DMS 273 treated with DMSO at 0.1 percent for 48 hours (cell line): Measurements from ENCODE around the gene VGF.
"Not testable (repeated sequence)": the region's sequence is repeated elsewhere in the genome, so short reads cannot be mapped to it uniquely, and the experiment has no call there.

Source experiments
- DNase-seq: peaks from one replicate; lab custom pipeline; 2025; lab: John Stamatoyannopoulos, UW

The VGF gene

DNA sequence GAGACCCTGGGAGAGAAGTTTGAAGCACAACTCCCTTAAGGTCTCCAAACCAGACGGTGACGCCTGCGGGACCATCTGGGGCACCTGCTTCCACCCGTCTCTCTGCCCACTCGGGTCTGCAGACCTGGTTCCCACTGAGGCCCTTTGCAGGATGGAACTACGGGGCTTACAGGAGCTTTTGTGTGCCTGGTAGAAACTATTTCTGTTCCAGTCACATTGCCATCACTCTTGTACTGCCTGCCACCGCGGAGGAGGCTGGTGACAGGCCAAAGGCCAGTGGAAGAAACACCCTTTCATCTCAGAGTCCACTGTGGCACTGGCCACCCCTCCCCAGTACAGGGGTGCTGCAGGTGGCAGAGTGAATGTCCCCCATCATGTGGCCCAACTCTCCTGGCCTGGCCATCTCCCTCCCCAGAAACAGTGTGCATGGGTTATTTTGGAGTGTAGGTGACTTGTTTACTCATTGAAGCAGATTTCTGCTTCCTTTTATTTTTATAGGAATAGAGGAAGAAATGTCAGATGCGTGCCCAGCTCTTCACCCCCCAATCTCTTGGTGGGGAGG, 27.6 kb downstream of the VGF start:
- DNase-seq, result no peak

DNA sequence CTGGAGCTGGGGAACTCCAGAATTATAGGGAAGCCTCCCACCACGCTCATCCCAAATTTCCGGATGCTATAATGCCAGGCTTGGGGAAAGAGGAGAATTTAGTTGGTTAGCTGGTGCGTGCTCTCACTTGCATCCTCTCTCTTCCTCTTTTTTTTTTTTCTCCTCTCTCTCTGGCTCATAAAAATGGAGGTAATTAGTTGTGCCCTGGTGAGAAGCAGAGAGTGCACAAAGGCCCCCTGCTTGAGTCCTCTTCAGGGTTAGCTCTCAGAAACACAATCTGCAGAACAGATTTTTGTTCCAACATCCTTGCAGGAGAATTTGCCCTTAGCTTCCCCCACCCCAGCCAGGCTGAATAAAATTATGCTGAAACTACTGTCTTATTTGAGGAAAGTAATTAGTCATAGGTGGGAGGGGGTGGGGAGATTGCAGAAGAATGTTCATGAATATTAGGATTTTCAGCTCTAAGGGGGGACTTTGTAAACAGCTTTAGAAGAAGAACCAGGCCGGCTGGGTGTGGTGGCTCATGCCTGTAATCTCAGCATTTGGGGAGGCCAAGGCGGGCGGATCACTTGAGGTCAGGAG, 30.9 kb downstream of the VGF start:
- no peak for DNase-seq

DNA sequence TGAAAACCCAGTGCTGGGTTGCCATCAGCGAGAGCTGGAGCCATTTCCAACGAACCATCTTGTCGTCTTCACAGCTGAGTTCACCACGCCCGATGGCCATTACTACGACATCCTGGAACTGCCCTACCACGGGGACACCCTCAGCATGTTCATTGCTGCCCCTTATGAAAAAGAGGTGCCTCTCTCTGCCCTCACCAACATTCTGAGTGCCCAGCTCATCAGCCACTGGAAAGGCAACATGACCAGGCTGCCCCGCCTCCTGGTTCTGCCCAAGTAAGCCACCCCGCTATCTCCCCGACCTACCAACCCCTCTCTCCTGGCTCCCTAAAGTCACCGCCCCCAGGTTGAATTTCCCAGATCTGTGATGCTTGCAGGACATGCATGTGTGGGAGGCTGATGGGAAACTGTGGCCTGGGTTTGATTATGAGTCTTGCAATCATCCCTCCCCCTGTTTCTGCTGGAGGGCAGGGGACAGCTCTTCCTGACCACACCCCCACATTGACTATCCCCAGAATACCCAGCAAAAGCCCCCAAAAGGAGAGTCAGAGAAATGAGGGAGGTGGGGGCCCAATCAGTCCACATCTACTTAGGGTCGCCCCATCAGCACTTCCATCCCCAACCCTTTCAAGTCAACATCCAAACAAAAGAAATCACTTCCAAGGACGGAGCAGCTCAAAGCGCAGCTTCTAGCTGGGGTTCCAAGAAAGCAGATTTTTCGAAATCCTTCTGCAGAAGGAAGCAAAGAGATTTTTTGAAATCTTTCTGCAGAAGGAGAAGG, 31.6 kb downstream of the VGF start:
- DNase-seq, result no peak

DNA sequence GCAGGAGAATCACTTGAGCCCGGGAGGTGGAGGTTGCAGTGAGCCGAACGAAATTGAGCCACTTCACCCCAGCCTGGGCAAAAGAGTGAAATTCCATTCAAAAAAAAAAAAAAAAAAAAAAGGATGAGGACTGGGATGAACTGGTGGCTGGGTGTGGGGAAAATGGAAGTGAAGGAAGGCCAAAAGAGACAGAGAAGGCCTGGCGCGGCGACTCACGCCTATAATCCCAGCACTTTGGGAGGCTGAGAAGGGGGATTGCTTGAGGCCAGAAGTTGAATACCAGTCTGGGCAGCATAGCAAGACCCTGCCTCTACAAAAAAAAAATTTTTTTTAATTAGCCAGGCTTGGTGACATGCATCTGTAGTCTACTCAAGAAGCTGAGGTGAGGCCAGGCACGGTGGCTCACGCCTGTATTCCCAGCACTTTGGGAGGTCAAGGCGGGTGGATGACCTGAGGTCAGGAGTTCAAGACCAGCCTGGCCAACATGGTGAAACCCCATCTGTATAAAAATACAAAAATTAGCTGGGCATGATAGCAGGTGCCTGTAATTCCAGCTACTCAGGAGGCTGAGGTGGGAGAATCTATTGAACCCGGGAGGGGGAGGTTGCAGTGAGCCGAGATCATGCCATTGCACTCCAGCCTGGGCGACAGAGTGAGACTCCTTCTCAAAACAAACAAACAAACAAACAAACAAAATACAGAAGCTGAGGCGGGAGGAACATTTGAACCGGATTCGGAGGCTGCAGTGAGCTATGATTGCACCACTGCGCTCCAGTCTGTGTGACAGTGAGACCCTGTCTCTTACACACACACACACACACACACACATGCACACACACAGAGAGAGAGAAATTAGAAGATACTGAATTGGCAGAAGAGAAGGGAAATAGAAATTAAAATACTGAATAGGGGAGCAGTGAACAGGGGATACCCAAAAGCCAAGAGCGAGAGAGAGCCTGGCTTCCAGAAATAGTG, 32.5 kb downstream of the VGF start:
- not testable (repeated sequence) for DNase-seq

DNA sequence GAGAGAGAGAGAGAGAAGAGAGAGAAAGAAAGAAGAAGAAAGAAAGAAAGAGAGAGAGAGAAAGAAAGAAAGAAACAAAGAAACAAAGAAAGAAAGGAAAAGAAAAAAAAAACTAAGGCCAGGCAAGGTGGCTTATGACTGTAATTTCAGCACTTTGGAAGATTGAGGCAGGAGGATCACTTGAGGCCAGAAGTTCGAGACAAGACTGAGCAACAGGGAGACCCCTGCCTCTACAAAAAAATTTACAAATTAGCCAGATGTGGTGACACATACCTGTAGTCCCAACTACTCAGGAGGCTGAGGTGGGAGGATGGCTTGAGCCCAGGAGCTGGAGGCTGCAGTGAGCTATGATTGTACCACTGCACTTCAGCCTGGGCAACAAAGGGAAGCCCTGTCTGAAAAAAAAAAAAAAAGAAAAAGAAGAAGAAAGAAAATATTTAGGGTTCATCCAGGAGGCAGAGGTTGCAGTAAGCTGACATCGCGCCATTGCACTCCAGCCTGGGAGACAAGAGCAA, 35.7 kb downstream of the VGF start:
- DNase-seq, result no peak

DNA sequence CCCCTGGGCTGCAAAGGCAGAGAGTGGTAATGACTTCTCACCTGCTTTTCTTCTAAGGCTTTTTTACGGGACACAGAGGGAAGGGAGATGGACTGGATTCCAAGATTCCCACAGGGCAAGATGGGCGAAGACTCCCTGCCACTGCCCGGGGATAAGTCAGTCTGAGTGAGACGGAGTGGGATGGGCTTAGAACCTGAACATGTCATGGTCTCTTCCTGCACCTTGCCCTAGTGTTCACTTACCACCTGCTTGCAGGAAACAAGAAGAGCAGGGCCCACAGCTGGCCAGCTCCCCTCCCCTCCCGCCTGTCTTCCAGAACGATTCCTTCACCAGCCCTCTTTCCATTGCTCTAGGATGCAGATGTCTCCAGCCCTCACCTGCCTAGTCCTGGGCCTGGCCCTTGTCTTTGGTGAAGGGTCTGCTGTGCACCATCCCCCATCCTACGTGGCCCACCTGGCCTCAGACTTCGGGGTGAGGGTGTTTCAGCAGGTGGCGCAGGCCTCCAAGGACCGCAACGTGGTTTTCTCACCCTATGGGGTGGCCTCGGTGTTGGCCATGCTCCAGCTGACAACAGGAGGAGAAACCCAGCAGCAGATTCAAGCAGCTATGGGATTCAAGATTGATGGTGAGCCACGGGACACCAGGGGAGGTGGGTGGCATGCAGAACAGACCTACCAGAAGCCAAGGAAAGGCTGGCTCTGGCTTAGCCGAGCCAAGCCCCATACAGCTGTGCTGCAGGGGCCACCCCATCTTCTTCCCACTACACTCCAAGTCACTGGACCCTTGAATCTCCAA, 37.1 kb downstream of the VGF start:
- DNase-seq, result no peak

DNA sequence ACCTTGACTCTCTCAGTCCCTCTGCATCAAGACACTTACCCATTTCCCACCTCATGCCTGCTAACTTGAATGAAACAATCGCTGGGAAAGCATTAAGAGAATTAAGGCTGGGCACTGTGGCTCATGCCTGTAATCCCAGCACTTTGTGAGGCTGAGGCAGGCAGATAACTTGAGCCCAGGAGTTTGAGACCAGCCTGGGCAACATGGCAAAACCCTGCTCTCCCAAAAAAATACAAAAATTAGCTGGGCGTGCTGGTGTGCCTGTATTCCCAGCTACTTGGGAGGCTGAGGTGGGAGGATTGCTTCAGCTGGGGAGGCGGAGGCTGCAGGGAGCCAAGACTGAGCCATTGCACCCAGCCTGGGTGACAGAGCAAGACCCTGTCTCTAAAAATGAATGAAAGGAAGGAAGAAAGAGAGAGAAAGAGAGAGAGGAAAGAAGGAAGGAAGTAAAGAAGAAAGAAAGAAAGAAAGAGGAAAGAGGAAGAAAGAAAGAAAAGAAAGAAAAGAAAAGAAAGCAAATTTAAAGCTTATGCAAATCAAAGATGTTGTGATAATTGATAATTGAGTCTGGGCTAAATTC, 37.8 kb downstream of the VGF start:
- DNase-seq, result no peak

DNA sequence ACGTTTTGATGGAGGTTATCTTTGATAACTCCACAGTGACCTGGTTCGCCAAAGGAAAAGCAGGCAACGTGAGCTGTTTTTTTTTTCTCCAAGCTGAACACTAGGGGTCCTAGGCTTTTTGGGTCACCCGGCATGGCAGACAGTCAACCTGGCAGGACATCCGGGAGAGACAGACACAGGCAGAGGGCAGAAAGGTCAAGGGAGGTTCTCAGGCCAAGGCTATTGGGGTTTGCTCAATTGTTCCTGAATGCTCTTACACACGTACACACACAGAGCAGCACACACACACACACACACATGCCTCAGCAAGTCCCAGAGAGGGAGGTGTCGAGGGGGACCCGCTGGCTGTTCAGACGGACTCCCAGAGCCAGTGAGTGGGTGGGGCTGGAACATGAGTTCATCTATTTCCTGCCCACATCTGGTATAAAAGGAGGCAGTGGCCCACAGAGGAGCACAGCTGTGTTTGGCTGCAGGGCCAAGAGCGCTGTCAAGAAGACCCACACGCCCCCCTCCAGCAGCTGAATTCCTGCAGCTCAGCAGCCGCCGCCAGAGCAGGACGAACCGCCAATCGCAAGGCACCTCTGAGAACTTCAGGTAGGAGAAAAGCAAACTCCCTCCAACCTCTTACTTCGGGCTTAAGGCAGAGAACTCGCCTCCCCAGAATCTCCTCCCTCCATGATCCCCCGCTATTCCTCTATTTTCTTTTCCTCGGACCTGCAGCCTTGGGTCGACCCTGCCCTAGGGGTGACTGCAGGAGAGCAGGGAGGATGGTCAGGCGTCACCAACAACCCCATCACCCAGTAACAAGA, 38.5 kb downstream of the VGF start, which contains the start of gene SERPINE1:
SERPINE1 (plus strand) TSS at position 454 of the 809 bp plus-strand sequence. CDS start 1,290 bp downstream, outside the sequence.
- peak; percentile 30 for DNase-seq

DNA sequence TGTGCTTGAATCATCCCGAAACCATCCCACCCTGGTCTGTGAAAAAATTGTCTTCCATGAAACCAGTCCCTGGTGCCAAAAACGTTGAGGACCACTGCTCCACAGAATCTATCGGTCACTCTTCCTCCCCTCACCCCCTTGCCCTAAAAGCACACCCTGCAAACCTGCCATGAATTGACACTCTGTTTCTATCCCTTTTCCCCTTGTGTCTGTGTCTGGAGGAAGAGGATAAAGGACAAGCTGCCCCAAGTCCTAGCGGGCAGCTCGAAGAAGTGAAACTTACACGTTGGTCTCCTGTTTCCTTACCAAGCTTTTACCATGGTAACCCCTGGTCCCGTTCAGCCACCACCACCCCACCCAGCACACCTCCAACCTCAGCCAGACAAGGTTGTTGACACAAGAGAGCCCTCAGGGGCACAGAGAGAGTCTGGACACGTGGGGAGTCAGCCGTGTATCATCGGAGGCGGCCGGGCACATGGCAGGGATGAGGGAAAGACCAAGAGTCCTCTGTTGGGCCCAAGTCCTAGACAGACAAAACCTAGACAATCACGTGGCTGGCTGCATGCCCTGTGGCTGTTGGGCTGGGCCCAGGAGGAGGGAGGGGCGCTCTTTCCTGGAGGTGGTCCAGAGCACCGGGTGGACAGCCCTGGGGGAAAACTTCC, 39.2 kb downstream of the VGF start:
- no peak for DNase-seq

DNA sequence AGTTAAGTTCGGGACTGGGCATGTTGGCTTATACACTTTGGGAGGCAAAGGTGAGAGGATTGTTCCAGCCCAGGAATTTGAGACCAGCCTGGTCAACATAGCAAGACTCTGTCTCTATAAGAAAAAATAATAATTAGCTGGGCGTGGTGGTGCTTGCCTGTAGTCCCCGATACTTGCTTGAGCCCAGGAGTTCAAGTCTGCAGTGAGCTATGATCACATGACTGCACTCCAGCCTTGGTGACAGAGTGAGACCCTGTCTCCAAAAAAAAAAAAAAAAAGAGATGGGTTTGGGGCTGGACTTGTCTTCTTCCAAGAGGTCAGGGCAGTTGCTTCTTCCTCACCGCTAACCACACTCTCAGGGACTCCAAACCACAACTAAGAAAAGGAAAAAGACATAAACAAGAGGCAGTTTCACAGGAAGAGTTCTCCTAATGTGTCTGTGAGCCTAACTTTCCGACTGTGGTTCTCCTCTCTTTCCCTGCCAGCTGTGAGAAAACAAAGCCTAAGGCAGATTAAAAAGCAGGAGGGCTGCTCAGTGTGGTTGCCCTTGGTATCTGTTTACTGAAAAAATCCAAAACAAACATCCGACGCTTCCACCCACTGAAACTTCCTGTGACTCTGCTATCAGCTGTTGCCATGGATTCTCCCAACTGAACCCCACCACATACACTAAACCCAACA, 40.9 kb downstream of the VGF start:
- no peak for DNase-seq

DNA sequence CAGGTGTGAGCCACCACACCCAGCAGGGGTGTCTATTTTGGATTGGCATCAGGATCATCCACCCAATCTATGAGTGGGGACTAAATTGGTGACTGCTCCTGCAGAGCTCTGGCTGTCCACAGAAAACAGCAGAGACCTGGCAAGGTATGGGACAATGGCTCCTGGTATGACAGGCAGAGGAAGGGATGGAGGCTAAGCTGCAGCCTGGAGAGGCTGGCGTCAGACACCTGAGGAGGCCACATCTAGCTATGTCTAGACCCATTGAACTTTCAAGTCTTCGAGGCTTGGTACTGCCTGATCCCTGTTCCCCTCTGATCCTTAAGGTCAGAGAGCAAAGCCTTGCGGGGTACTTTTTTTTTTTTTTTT, 41.7 kb downstream of the VGF start:
- no peak for DNase-seq

DNA sequence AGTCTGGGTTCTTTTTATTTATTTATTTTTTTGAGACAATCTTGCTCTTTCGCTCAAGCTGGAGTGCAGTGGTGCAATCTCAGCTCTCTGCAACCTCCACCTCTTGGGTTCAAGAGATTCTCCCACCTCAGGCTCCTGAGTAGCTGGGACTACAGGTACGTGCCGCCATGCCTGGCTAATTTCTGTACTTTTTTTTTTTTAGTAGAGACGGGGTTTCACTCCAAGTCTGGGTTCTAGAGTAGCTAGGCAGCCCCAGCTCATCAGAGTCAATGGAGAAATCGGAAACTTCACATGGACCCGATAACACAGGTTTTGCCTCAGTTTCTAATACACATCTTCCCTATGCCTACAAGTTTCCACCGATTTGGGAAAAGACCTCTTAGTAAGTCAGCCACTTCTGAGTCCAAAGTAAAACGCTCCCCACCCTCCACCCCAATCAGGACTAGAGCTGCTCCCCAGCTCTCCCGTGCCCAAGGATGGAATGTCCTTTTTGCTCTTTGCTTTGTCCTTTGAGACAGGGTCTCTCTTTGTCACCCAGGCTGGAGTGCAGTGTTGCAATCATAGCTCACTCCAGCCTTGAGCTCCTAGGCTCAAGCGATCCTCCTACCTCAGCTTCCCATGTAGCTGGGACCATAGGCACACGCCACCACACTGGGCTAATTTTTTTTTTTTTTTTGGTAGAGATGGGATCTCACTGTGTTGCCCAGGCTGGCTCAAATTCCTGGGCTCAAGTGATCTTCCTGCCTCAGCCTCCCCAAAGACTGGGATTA, 42.3 kb downstream of the VGF start:
- DNase-seq, result no peak

DNA sequence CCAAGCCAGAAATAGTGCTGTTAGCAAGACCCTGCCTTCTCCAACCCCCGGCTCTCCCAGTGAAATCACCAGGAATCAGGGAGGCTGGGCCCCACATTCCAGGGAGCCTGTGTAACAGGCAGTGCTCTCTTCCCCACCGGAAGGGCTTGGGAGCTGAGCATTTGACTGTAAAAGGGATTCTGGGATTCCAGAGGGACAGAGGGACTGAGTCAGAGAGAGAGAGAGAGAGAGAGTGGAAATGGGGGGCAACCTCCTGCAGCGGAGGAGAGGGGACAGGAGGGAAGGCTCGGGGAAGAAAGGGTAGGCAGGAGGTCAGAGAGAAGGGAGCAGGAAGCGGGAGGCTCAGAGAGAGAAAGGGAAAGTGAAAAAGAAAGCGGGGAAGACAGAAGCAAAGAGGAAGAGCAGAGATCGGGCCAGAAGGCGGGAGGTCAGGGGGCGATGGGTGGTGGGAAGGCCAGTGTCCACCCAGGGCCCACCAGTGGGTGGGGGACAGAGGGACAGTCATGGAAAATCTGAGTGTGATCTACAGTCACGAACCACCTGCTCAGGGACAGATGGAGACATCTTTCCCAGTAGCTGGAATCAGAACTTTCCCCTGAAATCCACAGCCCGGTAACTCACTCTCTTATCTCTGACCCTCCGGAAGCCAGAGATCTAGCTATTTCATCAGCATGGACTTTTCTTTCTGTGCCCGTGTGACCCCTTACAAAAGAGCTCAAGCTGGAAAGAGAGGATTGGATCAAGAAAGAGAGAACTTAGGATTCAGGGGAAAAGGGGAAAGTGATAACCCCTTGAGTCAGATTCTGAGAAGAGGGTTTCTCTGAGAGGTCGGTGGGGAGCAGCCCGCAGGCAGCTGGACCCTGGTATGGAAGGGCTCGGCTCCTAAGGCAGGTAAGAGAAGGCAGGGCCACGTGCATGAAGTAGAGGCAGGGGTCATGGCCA, 43.1 kb downstream of the VGF start:
- no peak for DNase-seq

DNA sequence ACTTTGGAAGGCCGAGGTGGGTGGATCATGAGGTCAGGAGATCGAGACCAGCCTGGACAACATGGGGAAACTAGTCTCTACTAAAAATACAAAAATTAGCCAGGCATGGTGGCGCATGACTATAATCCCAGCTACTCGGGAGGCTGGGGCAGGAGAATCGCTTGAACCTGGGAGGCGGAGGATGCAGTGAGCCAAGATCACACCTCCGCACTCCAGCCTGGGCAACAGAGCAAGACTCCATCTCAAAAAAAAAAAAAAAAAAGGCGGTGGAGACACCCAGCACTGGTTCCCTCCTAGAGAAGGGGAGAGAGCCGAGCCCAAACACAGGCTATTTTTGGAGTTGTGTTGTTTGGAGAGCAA, 43.8 kb downstream of the VGF start:
- DNase-seq, result not testable (repeated sequence)

DNA sequence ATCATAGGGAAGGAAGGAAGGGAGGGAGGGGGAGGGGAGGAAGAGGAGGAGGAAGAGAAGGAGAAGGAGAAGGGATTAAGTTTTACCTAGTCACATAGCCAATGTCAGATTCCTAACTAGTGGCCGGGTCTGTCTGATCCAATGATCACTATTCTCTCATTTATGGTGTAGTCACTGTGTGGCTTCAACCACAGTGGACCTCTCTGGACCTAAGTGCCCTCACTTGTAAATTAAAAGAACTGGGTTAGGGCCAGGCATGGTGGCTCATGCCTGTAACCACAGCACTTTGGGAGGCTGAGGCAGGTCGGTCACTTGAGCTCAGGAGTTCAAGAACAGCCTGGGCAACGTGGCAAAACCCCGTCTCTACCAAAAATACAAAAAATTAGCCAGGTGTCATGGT, 45.1 kb downstream of the VGF start:
- no peak for DNase-seq

DNA sequence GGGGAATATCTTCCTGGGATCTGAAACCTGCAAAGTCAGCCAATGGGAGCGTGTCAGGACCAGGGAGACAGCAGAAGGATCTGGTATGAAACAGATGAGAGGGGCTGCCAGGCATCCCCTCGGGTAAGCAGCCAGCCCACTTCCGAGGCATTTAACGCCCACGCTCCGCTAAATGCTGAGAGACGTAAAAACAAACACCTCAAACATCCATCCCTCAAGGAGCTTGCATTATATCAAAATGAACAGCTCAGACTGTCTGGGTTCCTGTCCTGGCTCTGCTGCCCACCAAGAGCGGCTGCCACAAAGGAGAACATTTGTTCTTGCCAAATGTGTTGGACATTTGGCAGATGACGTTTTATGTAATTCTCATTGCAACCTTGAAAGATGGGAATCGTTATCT, 45.5 kb downstream of the VGF start:
- DNase-seq, result no peak

DNA sequence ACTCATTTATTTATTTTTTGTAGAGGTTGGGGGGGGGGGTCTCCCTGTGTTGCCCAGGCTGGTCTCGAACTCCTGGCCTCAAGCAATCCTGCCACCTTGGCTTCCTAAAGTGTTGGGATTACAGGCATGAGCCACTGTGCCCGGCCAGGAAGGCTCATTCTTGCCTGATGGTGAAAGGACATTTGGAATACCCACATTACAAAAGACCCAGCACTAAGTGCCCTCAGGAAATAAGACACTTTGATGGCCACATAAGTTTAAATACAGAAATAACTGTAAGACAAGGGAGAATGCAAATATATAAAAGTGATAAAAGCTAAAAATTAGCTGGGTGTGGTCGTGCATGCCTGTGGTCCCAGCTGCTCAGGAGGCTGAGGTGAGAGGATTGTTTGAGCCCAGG, 46.5 kb downstream of the VGF start:
- DNase-seq, result no peak
